TTC549 (cell line): Measurements from ENCODE around the gene SMIM35.
"Not testable (repeated sequence)": the region's sequence is repeated elsewhere in the genome, so short reads cannot be mapped to it uniquely, and the experiment has no call there.

Experiments used
- FAIRE-seq: peaks from 2 replicates; lab custom pipeline; 2012; peaks lifted over from hg19 to GRCh38; lab: Jason Lieb, UNC

SMIM35 gene

DNA sequence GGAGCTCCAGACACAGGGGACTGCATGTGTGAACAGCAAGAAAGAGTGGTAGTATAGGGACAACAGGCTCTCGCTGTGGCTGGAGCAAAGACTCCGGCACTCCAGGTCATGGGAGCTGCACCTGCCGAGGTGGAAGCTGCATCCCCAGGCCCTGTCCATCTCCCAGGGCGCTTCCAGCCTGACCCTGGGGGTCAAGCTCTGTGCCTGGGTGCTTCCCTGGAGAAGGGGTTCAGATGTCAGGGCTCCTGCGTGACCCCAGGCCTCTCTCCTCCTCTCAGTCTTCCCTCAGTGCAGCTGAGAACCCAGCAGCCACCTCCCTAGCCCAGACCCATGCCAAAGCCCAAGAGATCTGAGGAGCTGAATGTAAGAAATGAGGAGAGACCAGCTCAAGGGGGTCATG is 6.5 kb downstream of the SMIM35 start:
- FAIRE-seq, result no peak

DNA sequence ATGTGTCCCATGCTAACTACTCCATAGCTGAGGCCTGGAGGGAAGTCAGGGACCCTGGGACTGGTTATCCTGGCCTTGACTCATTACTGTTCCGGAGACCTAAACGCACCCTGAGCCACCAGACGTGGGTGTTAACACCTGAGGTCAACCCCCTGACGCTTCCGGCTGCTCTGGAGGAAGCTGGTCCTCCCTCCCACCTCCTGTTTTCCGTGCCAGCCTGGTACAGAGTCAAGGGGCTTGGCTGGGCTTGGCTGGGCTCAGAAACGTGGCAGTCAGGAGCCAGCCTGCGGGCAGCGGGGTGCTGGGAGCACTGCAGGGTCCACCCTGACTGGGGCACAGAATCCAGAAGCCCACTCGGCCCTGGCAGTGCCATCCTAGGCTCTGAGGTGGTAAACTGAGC is 7.3 kb downstream of the SMIM35 start:
- no peak for FAIRE-seq

DNA sequence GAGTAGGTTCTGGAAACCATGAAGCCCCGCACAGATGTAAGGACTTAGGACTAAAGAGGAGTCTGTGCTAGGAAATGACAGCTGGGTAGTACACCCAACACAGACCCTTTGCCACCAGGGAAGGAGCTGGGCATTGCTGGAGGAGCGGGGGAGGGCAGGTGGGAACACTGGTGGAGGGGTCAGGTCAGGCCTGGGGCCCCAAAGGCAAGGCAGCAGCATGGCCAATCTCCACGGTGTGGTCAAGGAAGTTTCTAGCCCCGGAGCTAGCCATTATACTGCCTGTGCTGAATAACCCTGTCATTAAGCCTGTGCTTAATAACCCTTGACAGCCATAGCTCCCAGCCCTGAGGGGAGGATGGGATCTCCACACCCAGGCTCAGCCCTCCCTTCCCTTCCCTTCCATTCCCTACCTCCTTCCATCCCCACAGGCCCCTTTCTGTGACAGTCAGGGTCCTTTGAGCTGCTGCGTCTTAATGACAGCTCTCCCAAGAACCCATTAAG is 7.8 kb downstream of the SMIM35 start:
- FAIRE-seq, result no peak

DNA sequence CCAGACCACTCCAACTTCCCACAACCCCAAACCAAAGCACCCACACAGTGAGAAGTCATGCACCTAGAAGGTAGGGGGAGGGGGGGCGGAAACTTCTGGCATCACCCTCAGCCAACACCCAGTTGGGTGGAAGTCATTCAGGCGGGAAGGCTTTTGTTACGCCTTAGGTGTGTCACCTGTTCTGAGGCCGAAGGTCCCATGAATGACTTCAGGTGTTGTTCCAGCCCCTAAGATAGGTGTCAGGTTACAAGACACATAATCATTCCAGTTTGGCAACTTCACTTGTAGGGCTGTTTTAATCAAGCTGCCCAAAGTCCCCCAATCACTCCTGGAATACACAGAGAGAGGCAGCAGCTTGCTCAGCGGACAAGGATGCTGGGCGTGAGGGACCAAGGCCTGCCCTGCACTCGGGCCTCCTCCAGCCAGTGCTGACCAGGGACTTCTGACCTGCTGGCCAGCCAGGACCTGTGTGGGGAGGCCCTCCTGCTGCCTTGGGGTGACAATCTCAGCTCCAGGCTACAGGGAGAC is 9.9 kb downstream of the SMIM35 start, which contains the start of gene TMPRSS4:
TMPRSS4 (plus strand) TSS at position 325 of the 528 bp plus-strand sequence. CDS start 225 bp downstream, outside the sequence.
- no peak for FAIRE-seq

DNA sequence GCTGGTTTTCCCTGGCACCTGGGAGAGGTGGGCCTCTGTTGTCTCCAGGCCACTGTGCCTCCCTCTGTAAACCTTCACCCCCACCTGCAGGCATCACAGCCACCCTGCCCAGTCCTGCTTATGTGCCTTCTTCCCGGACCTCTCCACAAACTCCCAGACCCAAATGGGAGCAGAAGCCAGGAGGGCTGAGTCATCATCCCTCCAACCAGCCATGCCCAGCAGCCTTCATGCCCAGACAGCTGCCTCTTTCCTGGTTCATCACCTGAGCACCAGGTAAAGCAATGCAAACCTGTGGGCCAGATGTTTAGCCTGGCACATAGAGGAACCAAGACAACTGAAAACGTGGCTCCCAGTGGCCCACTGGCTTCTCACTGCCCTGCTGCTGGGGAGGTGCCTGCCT is 12.0 kb downstream of the SMIM35 start:
- FAIRE-seq, result no peak

DNA sequence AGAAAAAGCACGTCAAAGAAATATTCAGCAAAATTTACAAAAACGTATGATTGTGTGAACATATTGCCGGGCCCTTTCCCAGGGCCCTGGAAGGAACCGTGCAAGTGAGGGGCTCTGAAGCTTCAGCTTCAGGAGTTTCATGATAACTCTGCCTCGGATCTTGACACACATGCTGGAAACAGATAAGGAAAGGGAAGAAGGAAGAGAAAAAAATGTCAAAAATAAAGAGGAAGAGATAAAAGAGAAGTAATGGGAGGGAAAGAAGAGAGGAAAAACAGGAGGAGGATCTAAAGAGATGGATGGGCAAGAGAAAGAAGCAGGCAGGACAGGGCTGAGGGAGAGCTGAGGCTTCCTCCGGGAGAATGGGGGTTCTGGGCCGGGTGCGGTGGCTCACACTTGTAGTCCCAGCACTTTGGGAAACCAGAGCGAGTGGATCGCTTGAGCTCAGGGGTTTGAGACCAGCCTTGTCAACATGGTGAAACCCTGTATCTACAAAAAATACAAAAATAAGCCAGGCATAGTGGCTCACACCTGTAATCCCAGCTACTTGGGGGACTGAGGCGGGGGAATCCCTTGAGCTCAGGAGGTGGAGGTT is 12.6 kb downstream of the SMIM35 start:
- FAIRE-seq, result no peak

DNA sequence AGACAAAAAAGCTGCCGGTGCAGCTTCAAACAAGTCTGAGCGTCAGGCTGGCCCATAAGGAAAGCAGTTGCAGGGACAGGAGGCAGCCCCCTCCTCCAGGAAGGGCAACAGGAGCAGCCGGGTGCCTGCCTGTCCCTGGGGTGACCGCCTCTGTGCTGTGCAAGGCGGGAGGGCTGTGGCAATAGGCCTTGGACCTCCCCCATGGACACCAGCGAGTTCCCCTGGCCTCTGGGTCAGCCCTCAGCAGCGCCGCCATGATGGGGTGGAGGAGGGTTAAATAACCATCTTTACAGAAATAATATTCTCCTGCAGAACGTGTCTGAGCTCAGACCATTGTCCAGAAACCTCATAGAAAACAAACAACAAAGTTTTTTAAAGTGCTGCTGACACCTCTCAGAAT is 13.2 kb downstream of the SMIM35 start:
- FAIRE-seq, result no peak

DNA sequence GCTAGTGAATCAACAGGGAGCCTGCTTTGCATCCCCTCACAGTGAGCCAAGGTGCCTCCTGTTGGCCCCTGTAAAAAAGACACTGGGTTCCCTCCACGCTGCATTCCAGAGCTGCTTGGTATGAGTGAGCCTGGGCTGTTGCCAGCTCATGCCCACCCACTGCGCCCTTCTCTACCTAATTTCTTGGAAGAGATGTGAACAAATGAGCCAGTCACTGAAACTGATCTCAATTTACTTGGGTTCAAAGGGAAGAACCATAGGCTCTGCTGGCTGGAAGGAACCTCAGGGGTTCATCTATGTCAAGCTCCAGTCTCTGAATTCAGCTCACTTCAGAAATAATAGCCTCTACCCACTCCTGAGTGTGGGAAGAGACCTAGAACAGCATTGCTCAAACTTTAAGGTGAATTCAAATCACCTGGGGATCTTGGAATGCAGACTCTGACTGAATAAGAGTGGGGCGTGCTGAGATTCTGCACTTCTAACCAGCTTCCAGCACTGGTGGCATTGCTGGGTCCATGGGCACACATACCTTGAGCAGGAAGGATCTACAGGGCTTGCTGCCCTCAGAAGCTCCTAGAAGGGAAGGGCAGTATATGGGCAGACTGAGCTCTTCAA is 15.2 kb downstream of the SMIM35 start:
- FAIRE-seq, result no peak

DNA sequence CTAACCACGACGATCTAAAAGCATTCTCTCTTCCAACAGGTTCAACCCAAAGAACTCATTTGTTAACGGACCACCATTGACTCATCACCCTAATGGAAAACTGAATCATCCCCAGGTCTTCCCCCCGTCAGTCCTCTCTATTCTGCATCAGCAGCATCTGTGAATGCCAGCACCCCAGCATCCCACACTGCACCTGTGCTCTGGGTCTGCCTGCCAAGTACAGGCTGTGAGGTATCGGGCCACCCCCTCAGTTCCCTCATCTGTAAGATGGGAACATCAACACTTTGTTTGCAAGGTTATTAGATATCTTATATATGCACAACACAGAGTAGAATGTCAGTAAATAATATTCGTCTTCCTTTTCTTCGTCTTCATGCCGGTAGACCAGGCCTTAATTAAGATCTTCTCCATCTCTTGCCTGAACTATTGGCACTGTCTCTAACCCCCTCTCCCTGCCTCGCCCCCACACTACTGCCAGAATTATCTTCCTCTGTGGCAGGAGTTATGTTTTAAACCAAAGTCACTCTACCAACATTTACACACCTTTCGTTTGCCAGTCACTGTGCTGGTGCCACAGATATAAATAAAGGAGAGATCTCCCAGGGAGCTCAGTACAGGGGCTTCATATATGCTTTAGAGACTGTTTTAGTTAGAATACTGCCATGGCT is 17.7 kb downstream of the SMIM35 start:
- FAIRE-seq, result no peak

DNA sequence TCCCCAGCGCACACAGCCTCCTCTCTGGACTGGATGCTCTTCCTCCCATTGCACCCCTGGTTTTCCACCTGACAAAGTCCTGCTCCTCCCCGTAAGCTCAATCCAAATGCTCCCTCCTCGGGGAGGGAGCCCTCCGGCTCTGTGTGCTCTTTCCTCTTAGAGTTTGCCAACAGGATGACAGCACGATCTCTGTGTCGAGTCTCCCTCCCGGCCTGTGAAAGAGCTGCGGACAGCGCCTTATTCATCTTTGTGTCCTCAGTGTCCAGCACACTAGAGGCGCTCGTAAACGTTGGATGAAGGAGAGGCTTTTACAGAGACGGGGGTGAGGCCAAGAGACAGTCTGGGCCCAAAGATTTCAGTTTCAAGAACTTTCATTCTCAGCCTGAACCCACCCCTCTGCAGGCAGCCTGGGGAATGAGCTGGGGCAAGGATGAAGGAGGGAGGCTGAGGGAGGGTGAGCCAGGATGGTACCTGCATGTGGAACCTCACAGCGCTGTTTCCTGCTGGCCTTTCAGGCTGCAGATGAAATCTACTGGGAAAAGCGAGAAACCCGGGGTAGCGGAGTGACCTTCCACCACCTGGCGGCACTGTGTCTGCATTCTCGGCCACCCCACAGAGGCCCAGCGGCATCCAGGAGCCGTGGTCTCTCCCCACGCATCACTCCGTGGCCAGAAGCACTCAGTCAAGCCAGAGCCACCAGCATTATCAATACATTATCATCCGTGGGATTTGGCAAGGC is 18.4 kb downstream of the SMIM35 start:
- no peak for FAIRE-seq

DNA sequence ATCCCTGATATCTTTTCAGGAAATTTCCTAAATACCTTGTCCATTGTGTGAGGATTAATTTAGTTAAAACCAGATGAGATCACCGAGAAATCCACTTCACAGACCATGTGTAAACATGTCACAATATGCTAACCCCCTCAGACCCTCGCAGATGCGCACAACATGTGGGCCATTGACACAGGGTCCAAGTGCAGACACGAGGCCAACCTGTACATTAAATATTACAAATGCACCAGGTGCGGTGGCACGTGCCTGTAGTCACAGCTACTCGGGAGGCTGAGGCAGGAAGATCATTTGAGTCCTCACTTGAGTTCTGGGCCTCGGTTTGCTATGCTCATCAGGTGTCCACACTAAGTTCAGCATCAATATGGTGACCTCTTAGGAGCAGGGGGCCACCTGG is 19.8 kb downstream of the SMIM35 start:
- no peak for FAIRE-seq

DNA sequence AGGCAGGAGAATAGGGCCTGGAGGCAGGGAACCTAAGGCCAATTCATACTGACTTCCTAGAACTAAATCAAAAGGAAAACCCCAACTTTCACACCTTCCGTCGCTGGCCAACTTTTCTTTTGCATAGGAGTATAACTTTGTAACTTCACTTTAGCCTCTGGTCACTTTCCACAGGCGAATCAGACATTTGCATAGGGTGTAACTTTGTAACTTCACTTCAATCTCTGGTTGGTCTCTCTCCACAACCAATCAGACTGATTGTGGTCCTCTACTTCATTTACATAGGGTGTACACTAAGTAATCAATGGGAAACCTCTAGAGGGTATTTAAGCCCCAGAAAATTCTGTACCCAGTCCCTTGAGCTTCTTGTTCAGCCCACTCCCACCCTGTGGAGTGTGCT is 21.4 kb downstream of the SMIM35 start:
- no peak for FAIRE-seq

DNA sequence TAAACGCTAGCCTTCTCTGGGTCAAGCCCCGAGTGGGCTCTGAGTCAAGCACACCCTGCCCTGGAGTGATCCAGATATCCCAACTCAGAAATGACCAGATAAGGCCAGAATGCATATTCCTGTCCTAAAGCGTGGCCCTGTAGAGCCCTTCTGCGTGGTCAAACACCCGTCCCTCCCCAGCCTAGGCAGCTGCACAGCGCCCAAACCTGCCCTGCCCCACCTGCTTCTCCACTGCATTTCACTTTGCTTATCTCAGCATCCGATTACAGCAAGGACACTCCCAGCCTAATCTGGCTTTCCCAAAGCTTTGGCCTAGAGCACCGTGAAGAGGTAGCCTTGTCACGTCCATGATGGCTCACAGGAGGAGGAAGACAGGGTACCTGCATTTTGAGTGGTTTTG is 21.8 kb downstream of the SMIM35 start:
- no peak for FAIRE-seq

DNA sequence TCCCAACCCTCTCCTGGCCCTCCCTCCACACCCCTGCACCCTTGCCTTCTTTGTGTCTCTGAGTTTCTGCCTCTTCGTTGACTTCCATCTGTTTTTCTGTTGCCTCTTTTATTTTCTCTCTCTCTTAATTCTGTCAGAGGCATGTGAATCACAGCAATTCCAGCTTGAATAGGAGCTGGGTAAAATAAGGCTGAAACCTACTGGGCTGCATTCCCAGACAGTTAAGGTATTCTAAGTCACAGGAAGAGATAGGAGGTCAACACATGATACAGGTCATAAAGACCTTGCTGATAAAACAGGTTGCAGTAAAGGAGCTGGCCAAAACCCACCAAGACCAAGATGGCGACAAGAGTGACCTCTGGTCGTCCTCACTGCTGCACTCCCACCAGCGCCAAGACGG is 24.1 kb downstream of the SMIM35 start:
- not testable (repeated sequence) for FAIRE-seq

DNA sequence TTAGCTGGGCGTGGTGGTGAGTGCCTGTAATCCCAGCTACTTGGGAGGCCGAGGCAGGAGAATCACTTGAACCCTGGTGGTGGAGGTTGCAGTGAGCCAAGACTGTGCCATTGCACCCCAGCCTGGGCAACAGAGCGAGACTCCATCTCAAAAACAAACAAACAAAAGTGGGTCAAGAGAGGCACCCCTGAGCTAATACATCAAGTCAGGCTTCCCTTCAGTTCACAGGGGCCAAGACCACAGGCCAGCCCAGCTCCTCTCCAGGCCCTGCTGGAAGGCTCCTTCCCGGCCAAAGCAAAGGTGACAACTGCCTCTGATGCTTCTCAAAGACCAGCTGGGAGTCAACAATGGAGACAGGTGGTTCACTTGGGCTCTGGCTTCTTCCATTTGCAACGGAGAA is 24.6 kb downstream of the SMIM35 start:
- FAIRE-seq, result not testable (repeated sequence)

DNA sequence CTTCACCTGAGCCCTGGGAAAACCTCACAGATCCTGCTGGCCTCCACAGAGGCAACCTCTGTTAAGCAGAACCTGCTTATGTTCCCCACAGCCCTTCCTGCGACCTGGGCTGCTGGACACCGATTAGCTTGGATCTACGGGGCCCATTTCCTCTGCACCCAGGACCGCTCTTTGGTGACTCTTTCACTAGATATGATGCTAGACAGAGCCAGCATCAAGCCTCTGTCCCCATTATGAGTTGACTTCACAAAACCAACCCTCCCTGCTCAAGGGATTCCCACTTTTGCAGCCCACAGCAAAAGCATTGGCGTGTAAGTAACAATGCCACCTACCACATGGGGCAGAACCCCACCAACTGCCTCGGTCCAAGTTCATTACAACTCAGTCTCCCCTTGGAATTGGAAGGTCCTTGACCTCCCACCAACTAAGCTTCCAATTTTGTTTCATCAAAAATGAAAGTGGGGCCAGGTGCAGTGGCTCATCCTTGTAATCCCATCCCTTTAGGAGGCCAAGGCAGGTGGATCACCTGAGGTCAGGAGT is 25.1 kb downstream of the SMIM35 start:
- FAIRE-seq, result no peak

DNA sequence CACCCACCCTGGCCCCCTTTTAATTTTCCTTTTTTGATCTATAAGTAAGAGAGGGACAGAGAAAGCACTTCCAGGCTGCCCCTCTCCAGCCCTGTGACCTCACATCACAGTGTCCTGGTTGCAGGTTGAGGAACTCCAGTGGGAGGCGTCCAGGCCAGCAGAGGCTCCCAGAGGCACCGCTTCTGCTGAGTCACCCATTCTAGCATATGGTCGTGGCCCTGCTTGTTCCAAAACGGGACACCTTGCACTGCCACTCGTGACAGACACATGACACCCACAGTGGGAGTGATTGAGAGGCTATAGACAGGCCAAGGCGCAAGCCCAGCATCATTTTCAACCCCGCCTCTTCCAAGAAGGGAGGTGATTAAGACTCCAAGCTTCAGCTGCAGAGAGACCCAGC is 25.9 kb downstream of the SMIM35 start:
- no peak for FAIRE-seq

DNA sequence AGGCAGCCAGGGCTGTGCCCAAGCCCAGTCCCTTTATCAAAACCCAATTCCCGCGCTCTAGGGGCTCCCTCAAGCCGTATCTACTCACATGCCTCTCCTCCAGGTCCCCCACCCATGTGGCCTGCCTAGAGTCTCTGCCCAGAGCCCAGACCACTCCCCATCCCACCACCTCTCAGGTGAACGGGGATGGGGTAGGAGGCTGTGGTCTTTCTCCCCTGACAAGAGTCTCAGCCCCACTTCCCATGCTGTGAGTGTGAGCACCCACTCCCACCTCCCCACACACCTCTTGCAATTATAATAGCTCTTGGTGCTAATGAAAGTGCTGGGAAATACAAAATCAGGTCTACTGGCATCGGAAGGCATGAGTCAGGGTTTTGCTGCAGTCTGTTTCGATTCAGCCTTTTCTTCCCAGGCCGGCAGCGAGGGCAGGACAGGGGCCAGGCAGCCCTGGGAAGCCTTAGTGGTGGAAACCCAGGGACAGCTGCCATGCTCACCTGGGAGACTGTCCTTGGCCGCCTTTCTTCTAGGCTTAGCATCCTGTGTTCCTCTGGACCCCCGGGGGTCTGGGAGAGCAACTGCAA is 26.6 kb downstream of the SMIM35 start:
- no peak for FAIRE-seq

DNA sequence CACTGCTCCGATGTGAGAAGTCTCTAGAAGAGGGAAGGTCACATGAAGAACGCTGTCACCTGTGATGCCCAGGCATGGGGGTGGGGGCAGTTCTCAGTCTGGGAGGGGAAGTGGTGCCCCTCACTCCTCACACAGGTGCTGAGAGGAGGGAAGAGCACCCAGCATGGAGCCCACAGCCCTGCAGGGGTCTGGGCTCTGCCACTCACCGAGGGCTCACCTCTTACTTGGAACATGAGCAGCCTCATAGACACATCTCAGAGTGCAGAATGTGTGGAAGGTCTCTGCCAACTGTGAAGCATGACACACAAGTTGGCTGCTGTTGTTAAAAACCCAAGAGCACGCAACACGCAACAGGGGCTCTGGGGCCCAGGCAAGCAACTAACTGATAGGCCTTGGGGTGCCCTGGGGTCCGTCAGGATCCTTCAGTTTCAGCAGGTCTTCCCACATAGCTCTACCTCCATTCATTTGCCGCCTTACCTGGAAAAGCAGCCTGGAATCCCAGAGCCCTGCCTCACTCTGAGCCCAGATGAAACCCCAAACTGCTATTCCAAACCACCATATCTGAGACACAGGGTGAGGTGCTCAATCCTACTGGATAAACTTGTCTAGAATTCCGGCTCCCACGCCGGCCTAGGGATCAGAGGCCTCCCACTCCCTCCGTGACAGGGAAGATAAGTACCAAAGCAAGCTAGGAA is 27.4 kb downstream of the SMIM35 start:
- no peak for FAIRE-seq

DNA sequence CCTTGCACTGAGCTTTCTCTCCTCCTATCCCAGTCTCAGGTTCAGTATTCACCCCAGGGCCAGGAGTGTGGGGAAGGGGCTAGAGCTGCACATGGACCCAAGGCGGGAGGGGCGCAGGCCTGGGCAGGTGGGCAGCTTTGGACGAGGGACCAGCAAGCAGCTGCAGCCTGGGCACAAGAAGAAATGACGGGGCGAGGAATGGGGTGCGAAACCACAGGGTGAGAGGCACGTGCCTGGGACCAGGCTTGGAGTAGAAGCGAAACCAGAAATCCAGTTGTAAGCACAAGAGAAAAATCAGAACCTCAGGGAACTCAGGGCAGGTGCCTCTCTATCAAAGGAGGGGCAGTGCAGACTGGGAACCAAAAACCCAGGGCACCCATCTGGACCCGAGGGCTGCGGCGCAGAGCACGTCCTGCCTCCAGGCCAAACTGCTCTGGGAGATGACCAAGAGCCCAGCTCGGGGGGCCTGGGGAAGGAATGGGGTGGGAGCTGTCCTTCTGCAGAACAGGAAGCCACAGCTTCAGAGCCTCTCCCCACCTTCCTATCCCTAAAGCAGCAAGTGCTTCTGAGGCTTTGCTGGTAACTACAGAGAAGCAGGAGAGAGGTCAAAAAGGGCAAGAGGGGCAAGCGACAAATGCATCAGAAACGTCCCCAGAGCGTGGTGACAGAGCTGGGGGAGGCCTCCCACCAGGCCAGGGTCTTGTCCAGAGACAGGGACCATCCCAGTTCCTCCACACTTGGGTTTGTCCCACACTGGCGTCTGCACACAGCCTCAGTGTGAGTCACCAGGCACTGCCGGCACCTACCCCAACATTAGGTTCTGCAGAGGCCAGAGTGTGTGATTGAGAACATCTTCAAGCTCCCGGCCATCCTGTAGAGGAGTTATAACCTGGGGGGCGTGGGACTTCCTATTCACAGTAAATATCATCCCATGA is 28.2 kb downstream of the SMIM35 start:
- FAIRE-seq, result no peak
